GM20431 (cell line): Measurements from ENCODE around the gene RBKS.
"Not testable (repeated sequence)": the region's sequence is repeated elsewhere in the genome, so short reads cannot be mapped to it uniquely, and the experiment has no call there.

Experiments used
- in situ Hi-C: fragments of 300-500 bp; cut with MseI, MboI; formaldehyde crosslinking; loops from one replicate; pipeline ENCODE4 v1.15.0; 2020; ENCODE audit warnings: low sequenced_read_pairs; ENCODE audit not compliant: unreplicated experiment

Gene RBKS

DNA sequence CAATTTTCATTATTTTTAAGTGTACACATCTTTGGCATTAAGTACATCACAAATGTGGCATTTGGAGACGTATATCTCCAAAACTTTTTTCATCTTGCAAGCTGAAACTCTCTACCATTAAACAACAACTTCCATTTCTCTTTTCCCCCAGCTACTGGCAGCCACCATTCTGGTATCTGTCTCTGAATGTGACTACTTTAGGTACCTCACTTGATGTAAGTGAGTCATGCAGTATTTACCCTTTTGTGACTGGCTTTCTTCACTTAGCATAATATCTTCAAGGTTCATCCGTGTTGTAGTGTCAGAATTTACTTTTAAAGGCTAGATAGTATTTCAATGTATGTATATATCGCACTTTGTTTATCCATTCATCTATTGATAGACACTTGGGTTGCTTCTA, 17.4 kb upstream of the RBKS start:
- in situ Hi-C loops: no loop called here

- in situ Hi-C loops: no loop called here
These were observed 15.9 kb upstream of the RBKS start for GRCh38 chr2:27906074-27906473.

DNA sequence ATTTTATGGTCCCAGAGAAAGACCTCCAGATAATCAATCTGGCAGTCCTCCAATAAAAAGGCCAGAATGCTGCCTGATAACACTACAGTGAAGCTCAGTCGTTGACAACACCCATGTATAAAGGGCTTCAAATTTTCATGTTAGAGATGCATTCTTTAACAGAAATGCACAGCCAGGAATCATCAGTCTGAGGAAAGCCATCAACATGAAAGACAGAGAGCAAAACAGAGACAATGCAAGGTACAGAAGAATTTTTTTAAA, 14.1 kb upstream of the RBKS start:
- in situ Hi-C loops: no loop called here

GRCh38 chr2:27903649-27904404, 13.6 kb upstream of the RBKS start:
- in situ Hi-C loops: no loop called here

DNA sequence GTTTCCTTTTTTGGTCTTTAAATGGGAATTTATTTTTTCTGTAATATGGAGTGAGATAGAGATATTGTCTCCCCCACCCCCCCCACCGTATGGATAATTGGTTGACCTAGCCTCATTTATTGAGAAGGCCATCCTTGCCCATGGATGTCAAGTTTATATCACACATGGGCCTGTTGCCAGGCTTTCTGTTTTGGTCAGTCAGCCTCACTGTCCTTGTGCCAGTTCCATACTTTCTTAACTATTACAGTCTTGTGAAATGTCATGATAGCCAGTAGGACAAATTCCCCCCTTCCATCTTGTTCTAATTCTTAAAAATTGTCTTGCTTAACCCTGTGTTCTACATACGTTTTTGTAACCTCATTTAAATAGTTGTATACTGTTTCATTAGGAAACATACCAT, 12.8 kb upstream of the RBKS start:
- in situ Hi-C loops: no loop called here

- in situ Hi-C loops: no loop called here
These were observed 11.9 kb upstream of the RBKS start for GRCh38 chr2:27902098-27902497.

DNA sequence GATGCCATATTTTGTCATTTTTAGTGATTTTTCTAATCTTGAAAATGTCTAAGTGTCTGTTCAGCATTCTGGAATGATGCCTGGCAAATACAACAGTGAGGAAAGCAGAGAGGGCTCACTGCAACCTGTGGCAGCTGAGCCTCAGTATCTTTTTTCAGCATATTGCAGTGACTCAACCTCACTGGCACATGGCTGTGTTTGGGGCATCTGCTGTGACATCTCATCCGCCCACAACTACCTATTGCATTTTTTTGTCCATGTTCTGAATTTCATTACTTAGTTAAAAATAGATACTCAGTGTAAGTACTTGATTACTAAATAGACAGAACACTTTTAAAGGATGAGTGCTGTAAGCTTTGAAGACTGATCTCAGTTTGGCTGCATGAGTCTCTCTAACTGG, 11.0 kb upstream of the RBKS start:
- in situ Hi-C loops: no loop called here

DNA sequence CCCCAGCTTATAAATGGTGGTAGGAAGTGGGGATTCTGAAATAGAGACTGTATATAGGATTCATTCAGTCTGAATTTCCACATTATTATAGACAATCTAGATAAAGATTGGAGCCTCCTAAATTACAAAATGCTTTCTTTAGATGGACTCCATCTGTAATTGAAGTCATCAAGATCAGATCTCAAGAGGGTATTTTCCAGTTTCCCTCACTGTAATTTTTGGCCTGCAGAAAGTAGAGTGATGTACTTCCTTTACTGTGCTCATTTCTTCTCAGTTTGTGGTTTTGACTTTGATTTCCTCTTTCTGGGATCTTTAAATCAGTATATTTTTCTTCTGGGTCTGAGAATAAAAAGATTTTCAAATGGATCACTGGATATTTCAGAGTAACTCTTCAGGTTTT, 7.5 kb upstream of the RBKS start:
- in situ Hi-C loops: no loop called here

DNA sequence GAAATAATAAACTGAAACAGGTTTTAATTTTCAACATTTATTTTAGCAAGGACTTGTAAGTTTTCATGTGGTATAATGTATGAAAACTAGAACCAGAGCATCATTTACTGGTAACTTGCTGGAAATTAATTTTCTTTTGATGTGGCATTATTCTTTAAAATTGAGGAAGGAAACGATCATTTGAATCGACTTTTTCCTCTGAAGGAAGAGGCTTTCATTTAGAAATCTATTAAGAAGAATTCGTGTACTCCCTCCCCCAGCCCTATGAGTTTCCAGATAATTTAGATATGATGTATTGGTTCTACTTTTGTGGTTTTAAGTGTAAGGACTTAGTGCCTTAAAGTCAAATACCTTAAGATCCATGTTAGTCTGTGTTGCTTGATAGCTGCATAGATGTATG, 2.8 kb upstream of the RBKS start:
- in situ Hi-C loops: no loop called here

GRCh38 chr2:27891673-27892105, 1.5 kb upstream of the RBKS start:
- in situ Hi-C loops: no loop called here

DNA sequence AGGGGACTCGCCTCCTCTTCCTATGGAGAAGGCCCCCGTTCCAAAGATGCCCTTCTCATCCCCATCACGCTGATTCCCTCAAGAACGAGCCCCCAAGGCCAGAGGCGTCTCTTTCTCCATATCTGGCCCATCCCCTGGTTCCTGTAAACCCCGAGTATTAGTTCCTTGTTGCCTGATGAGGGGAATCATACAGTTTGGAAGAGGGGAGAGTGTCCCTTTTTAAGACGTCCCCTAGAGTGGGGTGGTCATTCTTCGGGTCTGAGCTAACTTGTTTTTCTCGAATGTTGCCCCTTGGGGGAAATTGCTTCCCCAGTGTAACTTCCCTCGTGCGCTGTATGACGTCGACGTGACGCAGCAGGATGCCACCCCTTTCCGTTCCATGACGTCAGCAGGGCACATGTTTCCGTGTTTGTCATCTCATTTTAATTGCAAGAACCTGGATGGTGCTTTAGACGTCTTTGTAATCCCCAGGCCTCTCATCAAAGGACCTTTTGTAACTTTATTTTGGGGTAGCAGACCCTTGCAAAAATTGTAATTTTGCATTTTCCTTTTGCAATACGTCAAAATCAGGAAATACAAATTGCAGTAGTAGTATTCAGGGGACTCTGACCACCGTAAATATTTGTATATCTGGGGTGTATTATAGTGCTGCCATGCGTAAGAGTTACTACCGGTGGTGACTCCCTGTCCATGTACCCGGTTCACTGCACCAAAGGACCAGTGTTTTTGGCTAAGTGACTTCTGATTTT, 911 bp upstream of the RBKS start:
- in situ Hi-C loops: no loop called here

- in situ Hi-C loops: no loop called here
These were observed 427 bp downstream of the RBKS start for GRCh38 chr2:27889774-27890145.

DNA sequence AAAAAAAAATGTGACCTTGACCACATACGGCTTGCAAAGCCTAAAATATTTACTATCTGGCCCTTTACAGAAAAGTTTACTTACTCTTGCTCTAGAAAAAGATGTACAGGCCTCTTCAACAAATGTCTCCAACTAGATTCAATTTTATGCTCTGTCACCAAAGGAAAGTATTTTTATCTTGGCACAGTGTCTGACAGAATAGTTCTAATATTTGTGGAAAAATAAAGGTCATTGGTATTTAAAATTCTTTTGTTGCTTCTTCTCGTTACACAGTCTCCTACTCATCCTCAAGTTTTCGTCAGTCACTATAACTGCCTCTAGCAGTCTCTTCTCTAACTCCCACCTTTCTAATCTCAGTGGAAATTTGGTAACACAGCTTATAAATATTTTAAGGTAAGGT, 1.4 kb downstream of the RBKS start:
- in situ Hi-C loops: no loop called here

- in situ Hi-C loops: no loop called here
These were observed 2.4 kb downstream of the RBKS start for GRCh38 chr2:27887830-27888229.

DNA sequence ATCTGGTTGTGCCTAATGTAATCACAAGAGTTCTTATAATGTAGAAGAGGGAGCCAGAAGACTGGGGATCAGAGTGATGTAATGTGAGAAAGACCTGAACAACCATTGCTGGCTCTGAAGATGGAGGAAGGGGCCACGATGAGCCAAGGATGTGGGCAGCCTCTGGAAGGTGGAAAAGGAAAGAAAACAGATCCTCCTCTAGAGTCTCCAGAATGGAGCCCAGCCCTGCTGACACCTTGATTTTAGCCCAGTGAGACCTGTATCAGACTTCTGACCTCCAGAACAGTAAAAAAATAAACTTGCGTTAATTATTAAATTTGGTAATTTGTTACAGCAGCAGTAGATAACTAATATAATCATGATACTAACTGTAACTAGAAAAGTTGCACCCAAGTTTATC, 3.1 kb downstream of the RBKS start:
- in situ Hi-C loops: no loop called here

- in situ Hi-C loops: no loop called here
These were observed 3.9 kb downstream of the RBKS start for GRCh38 chr2:27886322-27886721.

DNA sequence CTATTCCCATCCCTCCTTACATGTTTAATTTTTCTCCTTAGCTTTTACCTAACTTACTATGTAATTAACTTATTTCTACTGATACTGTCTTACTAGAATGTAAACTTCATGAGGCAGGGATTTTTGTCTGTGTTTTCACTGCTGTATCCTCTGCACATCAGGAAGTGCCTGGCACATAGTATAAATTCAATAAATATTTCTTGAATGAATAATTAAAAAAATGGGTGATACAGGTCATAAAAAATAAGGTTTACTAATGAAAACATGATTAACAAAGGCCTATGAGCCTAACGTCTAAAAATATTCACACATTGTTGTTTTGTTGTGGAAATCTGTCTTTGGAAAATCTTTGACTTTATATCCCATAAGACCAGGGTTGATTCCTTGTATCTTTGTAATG, 4.5 kb downstream of the RBKS start:
- in situ Hi-C loops: no loop called here

- in situ Hi-C loops: no loop called here
These were observed 5.0 kb downstream of the RBKS start for GRCh38 chr2:27885234-27885633.

- in situ Hi-C loops: no loop called here
These were observed 5.6 kb downstream of the RBKS start for GRCh38 chr2:27884601-27885000.

DNA sequence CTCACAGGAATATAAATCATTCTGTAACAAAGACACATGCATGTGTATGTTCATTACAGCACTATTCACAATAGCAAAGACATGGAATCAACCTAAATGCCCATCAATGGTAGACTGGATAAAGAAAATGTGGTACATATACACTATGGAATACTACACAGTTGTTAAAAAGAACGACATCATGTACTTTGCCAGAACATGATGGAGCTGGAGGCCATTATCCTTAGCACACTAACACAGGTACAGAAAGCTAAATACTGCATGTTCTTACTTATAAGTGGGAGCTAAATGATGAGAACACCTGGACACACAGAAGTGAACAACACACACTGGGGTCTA, 7.6 kb downstream of the RBKS start:
- in situ Hi-C loops: not testable (repeated sequence)

DNA sequence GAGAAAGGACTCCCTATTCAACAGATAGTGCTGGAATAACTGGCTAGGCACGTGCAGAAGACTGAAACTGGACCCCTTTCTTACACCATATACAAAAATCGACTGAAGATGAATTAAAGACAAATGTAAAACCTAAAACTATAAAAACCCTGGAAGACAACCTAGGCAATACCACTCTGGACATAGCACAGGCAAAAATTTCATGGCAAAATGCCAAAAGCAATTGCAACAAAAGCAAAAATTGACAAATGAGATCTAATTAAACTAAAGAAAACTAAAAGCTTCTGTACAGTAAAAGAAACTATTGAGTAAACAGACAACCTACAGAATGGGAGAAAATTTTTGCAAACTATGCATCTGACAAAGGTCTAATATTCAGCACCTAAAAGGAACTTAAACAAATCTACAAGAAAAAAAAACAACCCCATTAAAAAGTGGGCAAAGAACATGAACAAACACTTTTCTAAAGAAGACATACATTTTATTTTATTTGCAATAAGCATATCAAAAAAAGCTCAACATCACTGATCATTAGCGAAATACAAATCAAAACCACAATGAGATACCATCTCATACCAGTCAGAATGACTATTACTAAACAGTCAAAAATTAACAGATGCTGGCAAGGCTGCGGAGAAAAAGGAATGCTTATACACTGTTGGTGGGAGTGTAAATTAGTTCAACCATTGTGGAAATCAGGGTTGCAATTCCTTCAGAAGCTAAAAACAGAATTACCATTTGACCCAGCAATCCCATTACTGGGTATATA, 8.2 kb downstream of the RBKS start:
- in situ Hi-C loops: not testable (repeated sequence)
